ENCODE results near the gene ACTR8. TPM values are rescaled to one million over a fixed set of nuclear protein-coding genes. Genes with fewer than 3 reads are reported as not detected.

Gene ACTR8
- total and polyA plus RNA-seq, 2 of the 13 experiments (the other 11 are each of a cell fraction or from before 2014, with no cell fraction given), result 15.5 to 29.0 TPM

GRCh38 chr3:53846134-53846850 lies 35.7 kb downstream of the ACTR8 start, which contains the start of the genes CHDH and IL17RB (continued):
- no peak for TF ChIP-seq MAFG (CRISPR knock-in tag; IDR thresholded peaks at IDR 0.05)
- peak; percentile 94 for TF ChIP-seq KDM3A (CRISPR knock-in tag; IDR thresholded peaks at IDR 0.05; ENCODE audit: low read depth)
- TF ChIP-seq MXD4 (CRISPR knock-in tag; IDR thresholded peaks at IDR 0.05), result peak; percentile 89
- peak; percentile 84 for TF ChIP-seq HOXD1 (CRISPR knock-in tag; IDR thresholded peaks at IDR 0.05)
- no peak for TF ChIP-seq ZNF576 (CRISPR knock-in tag; IDR thresholded peaks at IDR 0.05)
- no peak for TF ChIP-seq CBX5 (CRISPR knock-in tag; IDR thresholded peaks at IDR 0.05; ENCODE audit: borderline replicate concordance)
- TF ChIP-seq ZNF839 (CRISPR knock-in tag; IDR thresholded peaks at IDR 0.05; ENCODE audit: borderline replicate concordance), result no peak
- peak; percentile 67 to 76; a peak in 1 of 4 replicates for TF ChIP-seq KLF16 (CRISPR knock-in tag; IDR thresholded peaks at IDR 0.05)
- no peak for TF ChIP-seq SMAD1 (CRISPR knock-in tag; IDR thresholded peaks at IDR 0.05; ENCODE audit: borderline replicate concordance, low read depth)
- TF ChIP-seq THAP7 (CRISPR knock-in tag; IDR thresholded peaks at IDR 0.05), result peak; percentile 87; the same call in 1 of the 2 replicates
- 0 out of 2 replicates have a peak, but pooled peaks have one; percentile 75 for TF ChIP-seq REXO4 (CRISPR knock-in tag; IDR thresholded peaks at IDR 0.05; ENCODE audit: borderline replicate concordance)
- TF ChIP-seq ZNF562 (CRISPR knock-in tag; IDR thresholded peaks at IDR 0.05; ENCODE audit: borderline replicate concordance), result peak; percentile 63
- TF ChIP-seq, protein P1, sequence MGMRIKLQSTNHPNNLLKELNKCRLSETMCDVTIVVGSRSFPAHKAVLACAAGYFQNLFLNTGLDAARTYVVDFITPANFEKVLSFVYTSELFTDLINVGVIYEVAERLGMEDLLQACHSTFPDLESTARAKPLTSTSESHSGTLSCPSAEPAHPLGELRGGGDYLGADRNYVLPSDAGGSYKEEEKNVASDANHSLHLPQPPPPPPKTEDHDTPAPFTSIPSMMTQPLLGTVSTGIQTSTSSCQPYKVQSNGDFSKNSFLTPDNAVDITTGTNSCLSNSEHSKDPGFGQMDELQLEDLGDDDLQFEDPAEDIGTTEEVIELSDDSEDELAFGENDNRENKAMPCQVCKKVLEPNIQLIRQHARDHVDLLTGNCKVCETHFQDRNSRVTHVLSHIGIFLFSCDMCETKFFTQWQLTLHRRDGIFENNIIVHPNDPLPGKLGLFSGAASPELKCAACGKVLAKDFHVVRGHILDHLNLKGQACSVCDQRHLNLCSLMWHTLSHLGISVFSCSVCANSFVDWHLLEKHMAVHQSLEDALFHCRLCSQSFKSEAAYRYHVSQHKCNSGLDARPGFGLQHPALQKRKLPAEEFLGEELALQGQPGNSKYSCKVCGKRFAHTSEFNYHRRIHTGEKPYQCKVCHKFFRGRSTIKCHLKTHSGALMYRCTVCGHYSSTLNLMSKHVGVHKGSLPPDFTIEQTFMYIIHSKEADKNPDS (CRISPR knock-in tag; IDR thresholded peaks at IDR 0.05), result no peak
- TF ChIP-seq GMEB1 (CRISPR knock-in tag; IDR thresholded peaks at IDR 0.05; ENCODE audit: borderline replicate concordance), result peak; percentile 75
- TF ChIP-seq, protein P2, sequence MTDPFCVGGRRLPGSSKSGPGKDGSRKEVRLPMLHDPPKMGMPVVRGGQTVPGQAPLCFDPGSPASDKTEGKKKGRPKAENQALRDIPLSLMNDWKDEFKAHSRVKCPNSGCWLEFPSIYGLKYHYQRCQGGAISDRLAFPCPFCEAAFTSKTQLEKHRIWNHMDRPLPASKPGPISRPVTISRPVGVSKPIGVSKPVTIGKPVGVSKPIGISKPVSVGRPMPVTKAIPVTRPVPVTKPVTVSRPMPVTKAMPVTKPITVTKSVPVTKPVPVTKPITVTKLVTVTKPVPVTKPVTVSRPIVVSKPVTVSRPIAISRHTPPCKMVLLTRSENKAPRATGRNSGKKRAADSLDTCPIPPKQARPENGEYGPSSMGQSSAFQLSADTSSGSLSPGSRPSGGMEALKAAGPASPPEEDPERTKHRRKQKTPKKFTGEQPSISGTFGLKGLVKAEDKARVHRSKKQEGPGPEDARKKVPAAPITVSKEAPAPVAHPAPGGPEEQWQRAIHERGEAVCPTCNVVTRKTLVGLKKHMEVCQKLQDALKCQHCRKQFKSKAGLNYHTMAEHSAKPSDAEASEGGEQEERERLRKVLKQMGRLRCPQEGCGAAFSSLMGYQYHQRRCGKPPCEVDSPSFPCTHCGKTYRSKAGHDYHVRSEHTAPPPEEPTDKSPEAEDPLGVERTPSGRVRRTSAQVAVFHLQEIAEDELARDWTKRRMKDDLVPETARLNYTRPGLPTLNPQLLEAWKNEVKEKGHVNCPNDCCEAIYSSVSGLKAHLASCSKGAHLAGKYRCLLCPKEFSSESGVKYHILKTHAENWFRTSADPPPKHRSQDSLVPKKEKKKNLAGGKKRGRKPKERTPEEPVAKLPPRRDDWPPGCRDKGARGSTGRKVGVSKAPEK (CRISPR knock-in tag; IDR thresholded peaks at IDR 0.05; ENCODE audit: borderline replicate concordance), result 0 out of 2 replicates have a peak, but pooled peaks have one; percentile 46
- no peak for TF ChIP-seq NFE2L1 (CRISPR knock-in tag; IDR thresholded peaks at IDR 0.05; ENCODE audit: borderline replicate concordance)
- TF ChIP-seq CREB3 (CRISPR knock-in tag; IDR thresholded peaks at IDR 0.05), result no peak
- no peak for TF ChIP-seq GABPA (IDR thresholded peaks at IDR 0.05; ENCODE audit: low read depth, low read length)
- TF ChIP-seq GABPA (CRISPR knock-in tag; IDR thresholded peaks at IDR 0.05; ENCODE audit: low read depth), result no peak

Data from HepG2 (cell line).